GM19023 (cell line): ENCODE results near the gene WNT1.

Source experiments
- ATAC-seq: cut with Tn5 transposase; IDR thresholded peaks from one replicate; pipeline ENCODE4 v1.9.1; 2021; ENCODE audit warnings: mild to moderate bottlenecking, moderate library complexity; ENCODE audit not compliant: unreplicated experiment

The WNT1 gene

GRCh38 chr12:48978291-48978740 is at the start of gene WNT1:
Gene WNT1 (plus strand): TSS chr12:48978322. CDS start chr12:48978651, 329 bp downstream.
- ATAC-seq: peak; percentile 4

GRCh38 chr12:48929551-48929950 is 48.6 kb upstream of the WNT1 start:
- ATAC-seq: no peak

- no peak for ATAC-seq
These were observed 47.6 kb upstream of the WNT1 start for GRCh38 chr12:48930475-48930874.

- ATAC-seq: no peak
These were observed 45.2 kb upstream of the WNT1 start for GRCh38 chr12:48932878-48933277.

- no peak for ATAC-seq
These were observed 44.3 kb upstream of the WNT1 start for GRCh38 chr12:48933664-48934311.

- ATAC-seq: no peak
These were observed 43.8 kb upstream of the WNT1 start for GRCh38 chr12:48934312-48934706.

- ATAC-seq: no peak
These were observed 41.6 kb upstream of the WNT1 start for GRCh38 chr12:48936379-48936979.

GRCh38 chr12:48937170-48937569 is 41.0 kb upstream of the WNT1 start:
- no peak for ATAC-seq

GRCh38 chr12:48938805-48939204 is 39.3 kb upstream of the WNT1 start:
- ATAC-seq: no peak

GRCh38 chr12:48940181-48940580 is 37.9 kb upstream of the WNT1 start:
- no peak for ATAC-seq

GRCh38 chr12:48943221-48943620 is 34.9 kb upstream of the WNT1 start:
- ATAC-seq: no peak

- no peak for ATAC-seq
These were observed 31.9 kb upstream of the WNT1 start for GRCh38 chr12:48946205-48946604.

- ATAC-seq: no peak
These were observed 31.2 kb upstream of the WNT1 start for GRCh38 chr12:48946943-48947342.

- ATAC-seq: no peak
These were observed 30.4 kb upstream of the WNT1 start for GRCh38 chr12:48947727-48948126.

GRCh38 chr12:48952691-48953090 is 25.4 kb upstream of the WNT1 start:
- no peak for ATAC-seq

- no peak for ATAC-seq
These were observed 24.1 kb upstream of the WNT1 start for GRCh38 chr12:48954061-48954460.

- ATAC-seq: no peak
These were observed 23.2 kb upstream of the WNT1 start for GRCh38 chr12:48954841-48955501.

- ATAC-seq: peak; percentile 17
These were observed 21.6 kb upstream of the WNT1 start for GRCh38 chr12:48956279-48957140.

GRCh38 chr12:48957141-48958048 is 20.7 kb upstream of the WNT1 start, which contains the start of gene ARF3:
Gene ARF3 (minus strand): TSS chr12:48957487. CDS start chr12:48941095, 16,392 bp downstream.
- peak; percentile 92 for ATAC-seq

GRCh38 chr12:48958049-48958388 is 20.1 kb upstream of the WNT1 start:
- no peak for ATAC-seq
